PC-3 (cell line): Measurements from ENCODE around the gene RHCE. TPM values are rescaled to one million over a fixed set of nuclear protein-coding genes. Genes with fewer than 3 reads are reported as not detected.
"Not testable (repeated sequence)": the region's sequence is repeated elsewhere in the genome, so short reads cannot be mapped to it uniquely, and the experiment has no call there.

Experiments used
- ATAC-seq: fragments of 200-7000 bp; cut with Tn5 transposase; 2 replicates; pipeline ENCODE4 v1.9.1; 2020; ENCODE audit warnings: mild to moderate bottlenecking, moderate library complexity
- BruUV-seq: library from RNA; stranded (reverse); fragments of 400-500 nt; replicated peaks from 2 replicates; lab custom pipeline; 2021; lab: Mats Ljungman, UMichigan
- CTCF ChIA-PET: fragments of 300-600 bp; sonication (Branson Sonifier 250); formaldehyde crosslinking; loops from one replicate; lab custom pipeline; 2022; ENCODE audit warnings: antibody characterized with exemption; lab: Charles Lee
- POLR2A ChIA-PET: fragments of 300-600 bp; sonication (Branson Sonifier 250); formaldehyde crosslinking; loops from one replicate; lab custom pipeline; 2022; ENCODE audit warnings: antibody characterized with exemption; ENCODE audit not compliant: unreplicated experiment; lab: Charles Lee
- DNase-seq: peaks from one replicate; pipeline ENCODE4 v3.0.0-alpha.2; 2015
- H2AFZ ChIP-seq: fragments of 300-600 bp; sonication (generic); 2 replicates; pipeline ENCODE4 v1.6.0; 2016; ENCODE audit warnings: antibody characterized with exemption, low read length
- H3F3A ChIP-seq: fragments of 300-600 bp; sonication (generic); one replicate; pipeline ENCODE4 v1.6.0; 2017; ENCODE audit warnings: antibody characterized with exemption, low read length, control low read depth, mild to moderate bottlenecking; ENCODE audit not compliant: unreplicated experiment
- H3K27ac ChIP-seq: fragments of 300-600 bp; sonication (generic); 2 replicates; pipeline ENCODE4 v1.5.1; 2016; ENCODE audit warnings: mild to moderate bottlenecking, low read length
- H3K27me3 ChIP-seq: fragments of 300-600 bp; sonication (generic); 2 replicates; pipeline ENCODE4 v1.6.1; 2016; ENCODE audit warnings: low read length, mixed read lengths
- H3K36me3 ChIP-seq: fragments of 300-600 bp; sonication (generic); 2 replicates; pipeline ENCODE4 v1.6.1; 2016; ENCODE audit warnings: low read depth, mixed run types, low read length, mixed read lengths
- H3K4me1 ChIP-seq: fragments of 300-600 bp; sonication (generic); 2 replicates; pipeline ENCODE4 v1.5.1; 2016; ENCODE audit warnings: low read length; ENCODE audit not compliant: insufficient read depth
- H3K4me2 ChIP-seq: fragments of 300-600 bp; sonication (generic); 2 replicates; pipeline ENCODE4 v1.6.0; 2016; ENCODE audit warnings: low read length
- H3K4me3 ChIP-seq: fragments of 300-600 bp; sonication (generic); 2 replicates; pipeline ENCODE4 v1.5.1; 2016; ENCODE audit warnings: mild to moderate bottlenecking, low read length, mixed read lengths
- H3K79me2 ChIP-seq: fragments of 300-600 bp; sonication (generic); 2 replicates; pipeline ENCODE4 v1.6.1; 2017; ENCODE audit warnings: low read length, mixed read lengths
- H3K9ac ChIP-seq: fragments of 300-600 bp; sonication (generic); 2 replicates; pipeline ENCODE4 v1.6.0; 2016; ENCODE audit warnings: mild to moderate bottlenecking, low read length
- H3K9me2 ChIP-seq: fragments of 300-600 bp; sonication (generic); replicated peaks from 2 replicates; pipeline ENCODE4 v1.6.1; 2016; ENCODE audit warnings: mixed run types, low read length, mixed read lengths
- H3K9me3 ChIP-seq: fragments of 300-600 bp; sonication (generic); 2 replicates; pipeline ENCODE4 v1.6.1; 2016; ENCODE audit warnings: low read length, mixed read lengths
- H4K20me1 ChIP-seq: fragments of 300-600 bp; sonication (generic); 2 replicates; pipeline ENCODE4 v1.6.1; 2016; ENCODE audit warnings: low read length, mixed read lengths
- EZH2 ChIP-seq: fragments of 300-600 bp; sonication (generic); IDR thresholded peaks from one replicate; pipeline ENCODE4 v1.6.1; 2017; ENCODE audit warnings: antibody characterized with exemption, mild to moderate bottlenecking, low read length; ENCODE audit not compliant: unreplicated experiment
- EZH2phosphoT487 ChIP-seq: fragments of 300-600 bp; sonication (generic); IDR thresholded peaks from 2 replicates; pipeline ENCODE4 v1.6.1; 2018; ENCODE audit warnings: mild to moderate bottlenecking, antibody characterized with exemption, low read length, borderline replicate concordance
- intact Hi-C: fragments of 100-400 bp; cut with micrococcal nuclease; formaldehyde crosslinking; loops from 2 replicates; pipeline ENCODE4 v1.9.0; 2023
- total RNA-seq: library from RNA; depleted of rRNA; stranded (reverse); fragments of >200 nt; gene quantifications from 2 replicates; pipeline ENCODE4 v1.2.3, GENCODE V29; 2014
- TF ChIP-seq, protein P1 (sequence below): fragments of 300-600 bp; sonication (generic); conservative IDR thresholded peaks from 2 replicates; pipeline ENCODE4 v1.5.1; 2017; ENCODE audit warnings: antibody characterized with exemption, low read depth, mild to moderate bottlenecking, low read length

RHCE gene
- total RNA-seq, 1 experiment from 2014 or later, result 1.1 TPM

- no peak for DNase-seq
- Histone ChIP-seq H3K27ac (no peak overlapping the region), H3K4me1 (no peaks in the 10 kb centered on the region), H3K79me2 (no peaks in the 10 kb centered on the region), H3F3A (no peaks in the 10 kb centered on the region), H3K4me2 (no peak overlapping the region), H3K4me3 (no peak overlapping the region), H3K27me3 (no peaks in the 10 kb centered on the region), H3K9me3 (no peaks in the 10 kb centered on the region), H3K9me2 (no peaks in the 10 kb centered on the region), H3K9ac (no peak overlapping the region), H3K36me3 (no peaks in the 10 kb centered on the region), H2AFZ (no peak overlapping the region), H4K20me1 (no peaks in the 10 kb centered on the region)
- BruUV-seq, result no TSS peak
- ChIA-PET CTCF (no interaction called here), POLR2A (no interaction called here)
- no peak for ATAC-seq
- intact Hi-C loops, result no loop called here
- TF ChIP-seq EZH2, result no peak
Measured at GRCh38 chr1:25369241-25369640, 51.4 kb downstream of the RHCE start.

DNA sequence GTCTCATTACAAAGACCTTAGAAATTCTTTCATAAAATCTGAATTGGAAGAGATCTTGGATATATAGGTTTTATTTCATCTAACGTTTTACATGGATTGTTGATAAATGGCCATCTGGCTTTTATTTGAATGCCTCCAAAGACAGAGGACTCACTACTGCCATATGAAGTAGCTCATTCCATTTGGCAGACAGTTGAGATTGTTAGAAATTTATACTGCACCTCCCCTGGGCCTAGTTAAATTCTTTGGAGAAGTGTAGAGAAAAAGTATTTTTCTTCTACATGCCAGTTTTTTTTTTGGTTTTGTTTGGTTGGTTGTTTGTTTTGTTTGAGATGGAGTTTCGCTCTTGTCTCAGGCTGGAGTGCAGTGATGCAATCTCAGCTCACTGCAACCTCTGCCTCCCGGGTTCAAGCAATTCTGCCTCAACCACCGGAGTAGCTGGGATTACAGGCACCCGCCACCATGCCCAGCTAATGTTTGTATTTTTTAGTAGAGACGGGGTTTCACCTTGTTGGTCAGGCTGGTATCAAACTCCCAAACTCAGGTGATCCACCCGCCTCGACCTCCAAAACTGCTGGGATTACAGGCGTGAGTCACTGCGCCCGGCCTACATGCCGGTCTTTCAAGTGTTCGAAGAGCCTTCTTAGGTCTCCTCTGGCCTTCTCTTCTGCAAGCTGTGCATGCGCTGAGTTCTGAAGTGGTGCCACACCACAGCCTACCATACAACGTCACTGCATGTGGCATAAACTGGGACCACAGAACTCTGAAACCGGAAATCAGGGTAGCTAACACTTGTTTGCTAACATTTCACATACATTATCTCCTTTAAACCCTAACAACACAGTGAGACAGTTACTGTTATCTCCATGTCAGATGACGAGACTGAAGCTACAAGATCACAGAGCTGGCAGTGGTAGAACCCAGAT, 57.7 kb downstream of the RHCE start:
- H3K9ac ChIP-seq, H3K79me2 ChIP-seq, POLR2A ChIA-PET, H3K27me3 ChIP-seq, H4K20me1 ChIP-seq, H3K27ac ChIP-seq, H3K9me3 ChIP-seq, H3F3A ChIP-seq, DNase-seq, H3K4me3 ChIP-seq, H3K9me2 ChIP-seq, CTCF ChIA-PET, intact Hi-C loops, ATAC-seq, H3K4me1 ChIP-seq, H2AFZ ChIP-seq, H3K4me2 ChIP-seq, BruUV-seq: not testable (repeated sequence)
- peaks cover 14% of the 10 kb centered on the region; the same call in 1 of the 2 replicates for H3K36me3 ChIP-seq

DNA sequence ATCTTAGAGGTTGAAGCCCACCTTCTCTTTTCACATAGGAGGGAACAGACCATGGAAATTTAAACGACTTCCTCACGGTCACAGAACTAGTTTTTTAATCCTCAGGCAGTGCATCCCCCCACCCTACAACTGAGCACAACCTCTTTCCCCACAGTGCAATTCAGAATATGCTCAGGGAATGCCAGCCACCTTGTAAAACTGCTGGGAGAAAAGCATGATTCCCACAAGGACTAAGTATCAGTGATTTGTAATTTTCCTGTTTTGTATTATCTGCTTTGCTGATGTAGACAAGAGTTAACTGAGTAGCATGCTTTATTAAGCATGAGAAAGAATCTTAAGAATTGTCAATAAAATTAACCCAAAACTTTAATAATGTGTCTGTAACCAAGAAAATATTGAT, 58.7 kb downstream of the RHCE start:
- no peaks in the 10 kb centered on the region for H4K20me1 ChIP-seq

More for the DNA sequence above, 58.7 kb downstream of the RHCE start:
- no peak for ATAC-seq
- no peak overlapping the region for H3K4me2 ChIP-seq
- TF ChIP-seq EZH2phosphoT487 (no peak), EZH2 (no peak)
- TF ChIP-seq, protein P1, sequence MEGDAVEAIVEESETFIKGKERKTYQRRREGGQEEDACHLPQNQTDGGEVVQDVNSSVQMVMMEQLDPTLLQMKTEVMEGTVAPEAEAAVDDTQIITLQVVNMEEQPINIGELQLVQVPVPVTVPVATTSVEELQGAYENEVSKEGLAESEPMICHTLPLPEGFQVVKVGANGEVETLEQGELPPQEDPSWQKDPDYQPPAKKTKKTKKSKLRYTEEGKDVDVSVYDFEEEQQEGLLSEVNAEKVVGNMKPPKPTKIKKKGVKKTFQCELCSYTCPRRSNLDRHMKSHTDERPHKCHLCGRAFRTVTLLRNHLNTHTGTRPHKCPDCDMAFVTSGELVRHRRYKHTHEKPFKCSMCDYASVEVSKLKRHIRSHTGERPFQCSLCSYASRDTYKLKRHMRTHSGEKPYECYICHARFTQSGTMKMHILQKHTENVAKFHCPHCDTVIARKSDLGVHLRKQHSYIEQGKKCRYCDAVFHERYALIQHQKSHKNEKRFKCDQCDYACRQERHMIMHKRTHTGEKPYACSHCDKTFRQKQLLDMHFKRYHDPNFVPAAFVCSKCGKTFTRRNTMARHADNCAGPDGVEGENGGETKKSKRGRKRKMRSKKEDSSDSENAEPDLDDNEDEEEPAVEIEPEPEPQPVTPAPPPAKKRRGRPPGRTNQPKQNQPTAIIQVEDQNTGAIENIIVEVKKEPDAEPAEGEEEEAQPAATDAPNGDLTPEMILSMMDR, result no peak
- no peaks in the 10 kb centered on the region for H3K27me3 ChIP-seq
- no peak overlapping the region for H3K4me3 ChIP-seq
- ChIA-PET POLR2A (no interaction called here), CTCF (no interaction called here)
- peaks cover 14% of the 10 kb centered on the region; the same call in 1 of the 2 replicates for H3K36me3 ChIP-seq
- no peaks in the 10 kb centered on the region for H3K9me3 ChIP-seq
- H3K9me2 ChIP-seq, result no peaks in the 10 kb centered on the region
- no peaks in the 10 kb centered on the region for H3K79me2 ChIP-seq
- no TSS peak for BruUV-seq
- H3F3A ChIP-seq, result no peaks in the 10 kb centered on the region
- H3K9ac ChIP-seq, result no peak overlapping the region
- H2AFZ ChIP-seq, result no peak overlapping the region
- H3K27ac ChIP-seq, result no peak overlapping the region
- intact Hi-C loops, result no loop called here
- no peak for DNase-seq
- peaks cover 12% of the 10 kb centered on the region for H3K4me1 ChIP-seq
